ENCODE data around the gene GRK4. TPM values are rescaled to one million over a fixed set of nuclear protein-coding genes. Genes with fewer than 3 reads are reported as not detected.

The GRK4 gene
- total RNA-seq, 4 donors from 2014 or later, result 0.95 to 17.3 (median 1.5) TPM

GRCh38 chr4:3069661-3070199 lies 106.4 kb downstream of the GRK4 start:
- H3K36me3 ChIP-seq, result no peaks in the 10 kb centered on the region
- no peak overlapping the region for H3K27ac ChIP-seq
- DNase-seq, result no peak
- H3K9me3 ChIP-seq, result no peaks in the 10 kb centered on the region
- H3K27me3 ChIP-seq, result no peaks in the 10 kb centered on the region
- peaks cover 0 to 8% (median 3%) of the 10 kb centered on the region in 4 donors for H3K4me1 ChIP-seq
- H3K4me3 ChIP-seq, result no peak overlapping the region
- TF ChIP-seq CTCF (IDR thresholded peaks at IDR 0.05), result no peak
- no peak for TF ChIP-seq POLR2A (IDR thresholded peaks at IDR 0.05)

GRCh38 chr4:3070709-3071500 lies 107.5 kb downstream of the GRK4 start:
- DNase-seq, result no peak
- Histone ChIP-seq H3K4me1 (peaks cover 0 to 17% (median 5%) of the 10 kb centered on the region in 4 donors), H3K4me3 (no peak overlapping the region), H3K9me3 (no peaks in the 10 kb centered on the region), H3K36me3 (no peaks in the 10 kb centered on the region), H3K27ac (no peak overlapping the region), H3K27me3 (no peaks in the 10 kb centered on the region)
- TF ChIP-seq POLR2A (IDR thresholded peaks at IDR 0.05) (no peak), CTCF (IDR thresholded peaks at IDR 0.05) (no peak)

- TF ChIP-seq POLR2A (IDR thresholded peaks at IDR 0.05) (no peak), CTCF (IDR thresholded peaks at IDR 0.05) (no peak)
- Histone ChIP-seq H3K4me3 (no peak overlapping the region), H3K27me3 (no peaks in the 10 kb centered on the region), H3K9me3 (no peaks in the 10 kb centered on the region), H3K36me3 (no peaks in the 10 kb centered on the region), H3K4me1 (peaks cover 0 to 18% (median 10%) of the 10 kb centered on the region in 4 donors), H3K27ac (no peak overlapping the region)
- no peak for DNase-seq
Observed at GRCh38 chr4:3071811-3072210, 108.4 kb downstream of the GRK4 start.

- H3K4me3 ChIP-seq, result peak overlapping the region; percentile 74 to 95 (median 86)
- DNase-seq, result peak in 1 of 3 donors; percentile 52
- H3K27me3 ChIP-seq, result no peaks in the 10 kb centered on the region
- peak overlapping the region; percentile 73 to 98 (median 88) for H3K27ac ChIP-seq
- H3K36me3 ChIP-seq, result no peaks in the 10 kb centered on the region
- peaks cover 0 to 22% (median 11%) of the 10 kb centered on the region in 4 donors for H3K4me1 ChIP-seq
- H3K9me3 ChIP-seq, result no peaks in the 10 kb centered on the region
- TF ChIP-seq POLR2A (IDR thresholded peaks at IDR 0.05) (peak; percentile 46 to 49), CTCF (IDR thresholded peaks at IDR 0.05) (peak in 1 of 6 experiments; percentile 10)
Observed at GRCh38 chr4:3073158-3074077, 110.0 kb downstream of the GRK4 start.

- Histone ChIP-seq H3K27me3 (no peaks in the 10 kb centered on the region), H3K27ac (peak within 1 kb of the TSS; percentile 89 to 98 (median 92)), H3K4me1 (peaks cover 0 to 25% (median 13%) of the 10 kb centered on the region in 4 donors), H3K36me3 (no peaks in the 10 kb centered on the region), H3K4me3 (peak within 1 kb of the TSS; percentile 74 to 95 (median 86)), H3K9me3 (no peaks in the 10 kb centered on the region)
- TF ChIP-seq CTCF (IDR thresholded peaks at IDR 0.05) (peak in 3 of 6 experiments; percentile 27 to 46 (median 37)), POLR2A (IDR thresholded peaks at IDR 0.05) (peak; percentile 81 to 83)
- DNase-seq, result peak; percentile 99
Observed at GRCh38 chr4:3074078-3074845, 110.9 kb downstream of the GRK4 start, which contains the start of the genes HTT and HTT-AS. TSS of gene HTT (plus strand) at chr4:3074681. CDS start at chr4:3074826, 145 bp downstream. TSS of gene HTT-AS (minus strand) at chr4:3074538.
